K562 (cell line): ENCODE measurements around the gene RBAK. TPM values are rescaled to one million over a fixed set of nuclear protein-coding genes. Genes with fewer than 3 reads are reported as not detected.
A peak's percentile ranks its signal among the peaks of the same experiment; 100 is the strongest.
"Not testable (repeated sequence)": the region's sequence is repeated elsewhere in the genome, so short reads cannot be mapped to it uniquely, and the experiment has no call there.

Experiments
- ATAC-seq: fragments of 200-7000 bp; cut with Tn5 transposase; 3 replicates; pipeline ENCODE4 v1.9.1; 2020; ENCODE audit warnings: moderate library complexity
- BruUV-seq: library from RNA; stranded (reverse); fragments of 400-500 nt; replicated peaks from 2 replicates; lab custom pipeline; 2021; lab: Mats Ljungman, UMichigan
- CTCF ChIA-PET: fragments of 300-600 bp; formaldehyde crosslinking; extraction: SDS; loops from one replicate; lab custom pipeline; 2021; ENCODE audit warnings: low intra/inter-chr PET ratio; lab: Yijun Ruan, JAX
- POLR2A ChIA-PET: fragments of 300-600, 350-650 bp; sonication (Branson Sonifier 250); formaldehyde crosslinking; extraction: SDS; loops from one replicate; lab custom pipeline; 2021; ENCODE audit warnings: antibody characterized with exemption, inconsistent platforms; lab: Yijun Ruan, JAX
- DNase-seq, 4 experiments: peaks; one replicate each; pipeline versions ENCODE4 v3.0.0 to v3.0.0-alpha.2; 2011 to 2018; ENCODE audit warnings: low spot score in 3 of 4, mixed read lengths in 3 of 4; ENCODE audit errors: extremely low read depth in 1 of 4
- FAIRE-seq: peaks from 2 replicates; lab custom pipeline; 2011; peaks lifted over from hg19 to GRCh38; lab: Jason Lieb, UNC
- H2AFZ ChIP-seq: 2 replicates; pipeline ENCODE4 v1.6.0; 2011; ENCODE audit warnings: low read depth, low read length, control low read depth, inconsistent platforms
- H3K27ac ChIP-seq: fragments of 200-600 bp; 3 replicates; pipeline ENCODE4 v1.8.0; 2011; ENCODE audit warnings: low read depth, mild to moderate bottlenecking, control low read depth, inconsistent platforms, low read length, moderate library complexity, mixed read lengths; ENCODE audit errors: extremely low read depth
- H3K27me3 ChIP-seq, 2 experiments: fragments of 300-600 bp in 1 of 2; 2 replicates in 1 of 2; 3 replicates in 1 of 2; pipeline versions ENCODE4 v1.6.0 to v1.8.0; 2011; ENCODE audit warnings: inconsistent platforms in 2 of 2, low read length in 2 of 2, mild to moderate bottlenecking in 1 of 2, mixed read lengths in 1 of 2, moderate library complexity in 1 of 2; ENCODE audit not compliant: control insufficient read depth in 2 of 2, insufficient read depth in 2 of 2
- H3K36me3 ChIP-seq: fragments of 300-600 bp; 3 replicates; pipeline ENCODE4 v1.8.0; 2011; ENCODE audit warnings: mild to moderate bottlenecking, low read length, inconsistent platforms; ENCODE audit not compliant: control insufficient read depth, insufficient read depth
- H3K4me1 ChIP-seq, 2 experiments: fragments of 200-600 bp in 1 of 2; replicated peaks in 1 of 2; 2 replicates in 1 of 2; 3 replicates in 1 of 2; pipeline versions ENCODE4 v1.5.1 to v1.8.0; 2011; ENCODE audit warnings: inconsistent platforms in 2 of 2, low read length in 2 of 2, mild to moderate bottlenecking in 1 of 2, mixed read lengths in 1 of 2, moderate library complexity in 1 of 2; ENCODE audit not compliant: control insufficient read depth in 2 of 2, insufficient read depth in 2 of 2
- H3K4me2 ChIP-seq: 2 replicates; pipeline ENCODE4 v1.6.1; 2011; ENCODE audit warnings: low read length, control low read depth, inconsistent platforms, mixed read lengths; ENCODE audit not compliant: insufficient read depth
- H3K4me3 ChIP-seq: fragments of 200-600 bp; sonication (generic), shearing (Covaris generic); 2 replicates; pipeline ENCODE4 v1.5.1; 2016; ENCODE audit warnings: control low read depth, inconsistent platforms
- H3K79me2 ChIP-seq: fragments of 200-600 bp; 3 replicates; pipeline ENCODE4 v1.8.0; 2011; ENCODE audit warnings: low read length, inconsistent platforms; ENCODE audit not compliant: control insufficient read depth, insufficient read depth
- H3K9ac ChIP-seq, 2 experiments: 2 replicates each; pipeline versions ENCODE4 v1.6.0 to v1.6.1; 2011; ENCODE audit warnings: low read depth in 2 of 2, low read length in 2 of 2, control low read depth in 1 of 2, inconsistent platforms in 1 of 2, mild to moderate bottlenecking in 1 of 2, mixed read lengths in 1 of 2; ENCODE audit not compliant: insufficient read depth in 1 of 2
- H3K9me1 ChIP-seq: one replicate; pipeline ENCODE4 v1.6.0; 2011; ENCODE audit warnings: inconsistent platforms, mild to moderate bottlenecking, low read length, moderate library complexity; ENCODE audit not compliant: control insufficient read depth, insufficient read depth
- H3K9me3 ChIP-seq: replicated peaks from 2 replicates; pipeline ENCODE4 v1.5.1; 2011; ENCODE audit warnings: low read depth, low read length, inconsistent platforms; ENCODE audit not compliant: control insufficient read depth, insufficient read depth
- H4K20me1 ChIP-seq: replicated peaks from 2 replicates; pipeline ENCODE4 v1.6.1; 2011; ENCODE audit warnings: low read length, inconsistent platforms, mixed read lengths; ENCODE audit not compliant: control insufficient read depth, insufficient read depth
- POLR2AphosphoS2 ChIP-seq: IDR thresholded peaks from 2 replicates; pipeline ENCODE4 v1.6.1; 2012; ENCODE audit warnings: low read length, improper control_type of control experiment
- STAT5B ChIP-seq: fragments of 250-450 bp; sonication (Bioruptor Pico); IDR thresholded peaks from 2 replicates; pipeline ENCODE4 v1.8.0; 2021; ENCODE audit warnings: mild to moderate bottlenecking, inconsistent platforms
- ZNF121 ChIP-seq: sonication (generic); formaldehyde crosslinking; conservative IDR thresholded peaks from 2 replicates; pipeline ENCODE4 v1.8.0; 2022; ENCODE audit warnings: missing genetic modification reagents
- ZNF277 ChIP-seq: fragments of 250-450 bp; sonication (Bioruptor Pico); IDR thresholded peaks from 2 replicates; pipeline ENCODE4 v1.8.0; 2022; ENCODE audit warnings: inconsistent platforms, mild to moderate bottlenecking, moderate library complexity, borderline replicate concordance
- WGBS: fragments of 100-300 bp; shearing (Covaris generic); methylation state at CpG from one replicate; pipeline ENCODE4 v1.1.6; 2016; ENCODE audit warnings: low coverage, mixed read lengths; ENCODE audit not compliant: insufficient coverage; ENCODE audit errors: missing lambda C conversion rate; 5-methylcytosine and 5-hydroxymethylcytosine counted together
- in situ Hi-C: fragments of 300-500 bp; cut with MboI; formaldehyde crosslinking; loops from 4 replicates; pipeline ENCODE4 v1.15.0; 2018; ENCODE audit warnings: inconsistent platforms, mixed read lengths
- intact Hi-C: fragments of 100-400 bp; cut with micrococcal nuclease; formaldehyde crosslinking; loops from 2 replicates; pipeline ENCODE4 v1.14.2; 2022
- polyA plus RNA-seq, 8 experiments: library from polyadenylated mRNA; depleted of rRNA in 4 of 8; stranded (reverse) in 5 of 8; unstranded in 3 of 8; fragments of >200 nt; fragmentation: Nextera tagmentation in 2 of 8; fragmentation: Illumina TruSeq in 1 of 8; extraction: Ambion mirVana in 2 of 8; extraction: Trizol in 1 of 8; gene quantifications; 2 replicates each; pipeline versions ENCODE4 v1.2.1 to v1.2.3, GENCODE V29; 2011 to 2014; ENCODE audit warnings: inconsistent platforms in 1 of 8, missing spikeins in 1 of 8
- total RNA-seq, 7 experiments: library from RNA; depleted of rRNA in 6 of 7; stranded (reverse); fragments of >200 nt in 6 of 7; fragmentation: Illumina TruSeq in 2 of 7; extraction: Trizol in 2 of 7; gene quantifications; 2 replicates each; pipeline versions ENCODE4 v1.2.1 to v1.2.3, GENCODE V29; 2011 to 2021; ENCODE audit warnings: low replicate concordance in 1 of 7

The RBAK gene
- total and polyA plus RNA-seq, 9 of the 15 experiments (the other 6 are each of a cell fraction or from before 2014, with no cell fraction given): 2.7 to 13.2 (median 10.1) TPM

GRCh38 chr7:5070206-5070605 lies 24.5 kb downstream of the RBAK start (continued):
- TF ChIP-seq POLR2AphosphoS2 (no peak), ZNF277 (CRISPR knock-in tag) (no peak), STAT5B (CRISPR knock-in tag) (no peak)

- H4K20me1 ChIP-seq, DNase-seq, intact Hi-C loops, H3K36me3 ChIP-seq, BruUV-seq, in situ Hi-C loops, H3K9me1 ChIP-seq, ATAC-seq, H3K4me3 ChIP-seq, H3K79me2 ChIP-seq, H2AFZ ChIP-seq, H3K27ac ChIP-seq, FAIRE-seq, H3K9me3 ChIP-seq, CTCF ChIA-PET, H3K4me2 ChIP-seq: not testable (repeated sequence)
- 32% methylated on average over 11 of the region's 11 CpGs for WGBS
- H3K4me1 ChIP-seq: peaks cover 2 to 23% of the 10 kb centered on the region in 2 experiments; a peak in 3 of 5 replicates
- peaks cover 17 to 44% of the 10 kb centered on the region in 2 experiments; a peak in 4 of 5 replicates for H3K27me3 ChIP-seq
- TF ChIP-seq ZNF121: peak; percentile 83
- POLR2A ChIA-PET: interaction anchor here (0.6 to 0.7 kb wide), 2 partner anchors 25 to 1957 kb away, joined by 3 read pairs; no protein-coding TSS in a partner anchor
- H3K9ac ChIP-seq: peak overlapping the region in 1 of 2 experiments; percentile 9; a peak in 1 of 4 replicates
Observed at GRCh38 chr7:5075187-5075586, 29.5 kb downstream of the RBAK start.
